H1 (cell line): Measurements from ENCODE around the gene SCP2. TPM values are rescaled to one million over a fixed set of nuclear protein-coding genes. Genes with fewer than 3 reads are reported as not detected.

Source experiments
- BCL11A ChIP-seq, 2 experiments: IDR thresholded peaks; one replicate each; pipeline ENCODE4 v1.6.1; 2011; ENCODE audit warnings: low read depth in 2 of 2, low read length in 2 of 2, mild to moderate bottlenecking in 2 of 2
- EZH2 ChIP-seq: fragments of 200-600 bp; sonication (generic); IDR thresholded peaks from 2 replicates; pipeline ENCODE4 v1.7.1; 2012; ENCODE audit warnings: low read depth, mild to moderate bottlenecking, moderate library complexity, low read length, inconsistent platforms; ENCODE audit not compliant: severe bottlenecking
- RBBP5 ChIP-seq: IDR thresholded peaks from 2 replicates; pipeline ENCODE4 v1.7.1; 2012; ENCODE audit warnings: low read depth, mild to moderate bottlenecking, inconsistent platforms, low read length, moderate library complexity, borderline replicate concordance
- SP1 ChIP-seq: IDR thresholded peaks from 2 replicates; pipeline ENCODE4 v1.6.1; 2011; ENCODE audit warnings: low read depth, low read length
- polyA plus RNA-seq, 7 experiments: library from polyadenylated mRNA; depleted of rRNA in 3 of 7; stranded (reverse) in 5 of 7; unstranded in 2 of 7; fragments of >200 nt in 5 of 7; fragments of 200-250 nt in 2 of 7; gene quantifications; 1 replicate in 5 of 7; 2 replicates in 1 of 7; 4 replicates in 1 of 7; pipeline versions ENCODE4 v1.2.1 to v1.2.3, GENCODE V29; 2011 to 2013; ENCODE audit warnings: missing spikeins in 2 of 7, mixed read lengths in 2 of 7
- total RNA-seq: library from RNA; stranded (reverse); fragmentation: NEBNext Ultra II Directional; extraction: Animal tissue kit (Norgen Biotek cat#: 25700); gene quantifications from 2 replicates; pipeline ENCODE4 v1.2.1, GENCODE V29; 2021

SCP2 gene
- total and polyA plus RNA-seq, 2 of the 8 experiments (the other 6 are each of a cell fraction or from before 2014, with no cell fraction given), result 20.9 to 54.3 TPM

DNA sequence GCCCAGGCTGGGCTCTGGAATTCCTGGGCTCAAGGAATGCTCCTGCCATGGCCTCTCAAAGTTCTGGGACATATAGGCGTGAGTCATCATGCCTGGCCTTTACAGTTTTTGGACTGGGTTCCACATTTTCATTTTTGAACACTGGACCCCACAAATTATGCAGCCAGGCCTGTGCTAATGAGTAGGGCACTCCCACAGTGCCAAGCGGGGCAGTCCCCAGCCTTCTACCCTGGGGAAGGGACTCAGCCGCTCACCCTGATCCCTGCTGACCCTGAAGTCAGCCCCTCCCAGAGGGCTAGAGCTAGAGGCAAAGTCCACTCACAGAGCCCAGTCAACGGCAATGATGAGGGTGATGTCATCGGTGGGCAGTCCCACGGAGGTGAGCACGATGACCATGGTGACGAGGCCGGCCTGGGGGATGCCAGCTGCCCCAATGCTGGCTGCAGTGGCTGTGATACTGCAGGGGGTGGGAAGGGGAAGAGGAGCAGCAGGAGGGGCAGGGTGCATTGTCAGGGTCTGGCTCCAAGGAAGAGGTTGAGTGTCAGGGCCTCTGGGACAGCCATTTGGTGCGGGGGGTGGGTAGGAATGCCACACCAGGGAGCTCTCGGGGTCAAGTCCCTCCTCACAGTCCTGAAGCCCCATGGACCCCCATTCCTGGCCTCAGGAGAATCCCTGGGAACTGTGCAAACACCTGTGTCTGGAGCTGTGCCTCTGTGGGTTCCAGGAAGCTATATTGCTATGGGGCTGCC, 162.6 kb downstream of the SCP2 start (continued):
- no peak for TF ChIP-seq SP1
- no peak for TF ChIP-seq RBBP5
- no peak for TF ChIP-seq EZH2
- no peak for TF ChIP-seq BCL11A (IDR thresholded peaks at IDR 0.05; ENCODE audit: low read depth in 2 of 2, low read length in 2 of 2)
